ENCODE results near the gene DNAJC2. TPM values are rescaled to one million over a fixed set of nuclear protein-coding genes. Genes with fewer than 3 reads are reported as not detected.
"Not testable (repeated sequence)": the region's sequence is repeated elsewhere in the genome, so short reads cannot be mapped to it uniquely, and the experiment has no call there.

DNAJC2 gene
- total and polyA plus RNA-seq, 8 donors, result 12.9 to 56.2 (median 49.1) TPM

- DNase-seq (no peak), ATAC-seq (no peak)
- intact Hi-C loops (cut with DNase I), result no loop called here
- TF ChIP-seq, protein P1, sequence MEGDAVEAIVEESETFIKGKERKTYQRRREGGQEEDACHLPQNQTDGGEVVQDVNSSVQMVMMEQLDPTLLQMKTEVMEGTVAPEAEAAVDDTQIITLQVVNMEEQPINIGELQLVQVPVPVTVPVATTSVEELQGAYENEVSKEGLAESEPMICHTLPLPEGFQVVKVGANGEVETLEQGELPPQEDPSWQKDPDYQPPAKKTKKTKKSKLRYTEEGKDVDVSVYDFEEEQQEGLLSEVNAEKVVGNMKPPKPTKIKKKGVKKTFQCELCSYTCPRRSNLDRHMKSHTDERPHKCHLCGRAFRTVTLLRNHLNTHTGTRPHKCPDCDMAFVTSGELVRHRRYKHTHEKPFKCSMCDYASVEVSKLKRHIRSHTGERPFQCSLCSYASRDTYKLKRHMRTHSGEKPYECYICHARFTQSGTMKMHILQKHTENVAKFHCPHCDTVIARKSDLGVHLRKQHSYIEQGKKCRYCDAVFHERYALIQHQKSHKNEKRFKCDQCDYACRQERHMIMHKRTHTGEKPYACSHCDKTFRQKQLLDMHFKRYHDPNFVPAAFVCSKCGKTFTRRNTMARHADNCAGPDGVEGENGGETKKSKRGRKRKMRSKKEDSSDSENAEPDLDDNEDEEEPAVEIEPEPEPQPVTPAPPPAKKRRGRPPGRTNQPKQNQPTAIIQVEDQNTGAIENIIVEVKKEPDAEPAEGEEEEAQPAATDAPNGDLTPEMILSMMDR (IDR thresholded peaks at IDR 0.05), result no peak
- Histone ChIP-seq H3K36me3 (peaks cover 9 to 37% of the 10 kb centered on the region in 2 donors), H3K9me3 (no peaks in the 10 kb centered on the region), H3K4me3 (peak overlapping the region; percentile 85 to 86), H3K27me3 (no peaks in the 10 kb centered on the region), H3K4me1 (peaks cover 7 to 34% of the 10 kb centered on the region in 2 donors), H3K27ac (peak overlapping the region; percentile 83)
Measured at GRCh38 chr7:103297837-103298179, 46.8 kb downstream of the DNAJC2 start.

DNA sequence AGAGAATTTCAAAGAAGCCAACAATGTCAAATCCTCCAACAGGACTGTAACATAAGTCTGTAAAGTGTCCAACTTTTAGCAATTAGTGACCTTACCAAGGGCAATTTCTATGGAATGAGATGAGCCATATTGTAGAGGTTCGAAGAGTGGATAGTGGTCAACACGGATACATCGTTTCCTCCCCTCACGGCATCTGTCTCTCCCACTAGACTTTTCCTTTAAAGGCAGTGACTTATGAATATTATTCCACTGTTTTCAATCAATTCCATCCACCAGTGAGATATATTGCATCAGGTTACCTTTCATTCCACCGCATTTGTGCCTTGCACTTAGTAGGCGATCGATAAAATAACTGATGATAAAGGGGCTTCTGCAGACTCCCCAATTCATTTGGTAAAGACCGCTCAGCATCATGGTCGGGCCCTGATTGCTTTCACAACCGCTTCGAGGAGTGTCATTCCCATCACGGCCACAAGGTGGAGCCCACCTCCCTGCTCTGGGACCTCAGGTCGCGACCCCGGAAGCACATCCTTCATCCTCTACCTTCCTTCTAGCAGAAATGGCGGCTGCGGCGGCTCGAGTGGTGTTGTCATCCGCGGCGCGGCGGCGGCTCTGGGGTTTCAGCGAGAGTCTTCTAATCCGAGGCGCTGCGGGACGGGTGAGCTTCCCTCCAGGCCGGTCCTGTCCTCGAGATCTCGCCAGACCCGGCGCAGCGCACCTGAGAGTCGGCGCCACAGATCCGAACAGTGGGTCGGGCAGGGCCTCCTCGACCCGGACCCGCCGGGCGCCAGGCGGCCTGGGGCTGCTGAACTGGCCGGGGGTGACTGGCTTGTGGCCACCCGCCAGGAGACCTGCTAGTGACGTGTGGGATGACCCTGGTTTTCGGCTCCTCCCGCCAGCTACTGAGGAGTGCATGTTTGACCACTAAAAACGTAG, 47.4 kb downstream of the DNAJC2 start, which contains the start of gene PMPCB:
PMPCB (plus strand) TSS at position 535 of the 936 bp plus-strand sequence; CDS start at position 560, 25 bp downstream.
- peak within 1 kb of the TSS; percentile 85 to 86 for H3K4me3 ChIP-seq
- intact Hi-C loops (cut with DNase I), result no loop called here

DNA sequence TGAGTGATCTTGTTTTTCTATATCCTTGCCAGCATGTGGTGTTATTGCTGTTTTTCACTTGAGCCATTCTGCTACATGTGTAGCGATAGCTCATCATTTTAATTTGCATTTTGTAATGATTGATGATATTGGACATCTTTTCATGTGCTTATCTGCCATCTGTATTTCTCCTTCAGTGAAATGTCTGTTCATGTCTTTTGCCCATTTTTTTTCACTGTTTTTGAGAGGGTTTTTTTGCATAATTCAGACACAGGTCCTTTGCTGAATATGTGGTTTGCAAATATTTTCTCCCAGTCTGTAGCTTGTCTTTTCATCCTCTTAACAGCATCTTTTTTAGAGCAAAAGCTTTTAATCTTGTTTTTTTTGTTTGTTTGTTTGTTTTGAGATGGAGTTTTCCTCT, 51.0 kb downstream of the DNAJC2 start:
- ATAC-seq, result no peak
- DNase-seq, result no peak
- Histone ChIP-seq H3K36me3 (no peaks in the 10 kb centered on the region), H3K27me3 (peaks cover 0 to 5% of the 10 kb centered on the region in 2 donors), H3K4me1 (peaks cover 5 to 13% of the 10 kb centered on the region in 2 donors), H3K27ac (no peak overlapping the region), H3K9me3 (no peaks in the 10 kb centered on the region), H3K4me3 (no peak overlapping the region)
- TF ChIP-seq, protein P1 (IDR thresholded peaks at IDR 0.05), result no peak
- intact Hi-C loops (cut with DNase I), result no loop called here

More for the DNA sequence above, 47.4 kb downstream of the DNAJC2 start, which contains the start of gene PMPCB:
- Histone ChIP-seq H3K27ac (peak within 1 kb of the TSS; percentile 83), H3K36me3 (peaks cover 9 to 30% of the 10 kb centered on the region in 2 donors), H3K27me3 (no peaks in the 10 kb centered on the region), H3K4me1 (peaks cover 7 to 34% of the 10 kb centered on the region in 2 donors), H3K9me3 (no peaks in the 10 kb centered on the region)
- TF ChIP-seq, protein P1 (IDR thresholded peaks at IDR 0.05), result peak; percentile 91 to 97
- ATAC-seq (peak; percentile 100), DNase-seq (peak; percentile 89 to 97 (median 95))

DNA sequence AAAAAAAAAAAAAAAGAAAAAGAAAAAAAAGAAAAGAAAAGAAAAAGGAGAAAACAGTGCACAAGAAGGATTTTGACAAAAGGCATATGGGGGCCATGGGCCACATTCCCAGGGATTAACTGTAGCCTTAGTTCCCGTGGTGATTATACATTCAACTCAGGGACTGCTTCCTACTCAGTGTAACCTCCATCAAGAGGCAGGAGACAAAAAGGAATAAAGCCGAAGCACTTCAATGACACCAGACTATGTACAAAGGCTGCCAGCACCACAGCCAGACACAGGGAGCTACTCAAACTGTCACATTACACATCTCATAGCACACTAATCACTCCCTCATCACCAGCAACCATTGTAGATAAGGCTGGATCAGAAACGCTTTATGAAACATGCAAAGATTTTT, 52.4 kb downstream of the DNAJC2 start:
- no peak for ATAC-seq
- no peak overlapping the region for H3K4me3 ChIP-seq
- TF ChIP-seq, protein P1 (IDR thresholded peaks at IDR 0.05), result no peak

GRCh38 chr7:103282802-103283427, 61.7 kb downstream of the DNAJC2 start:
- H3K4me3 ChIP-seq; H3K36me3 ChIP-seq; DNase-seq; H3K9me3 ChIP-seq; ATAC-seq; H3K27ac ChIP-seq; intact Hi-C loops (cut with DNase I): not testable (repeated sequence)
- peaks cover 0 to 20% of the 10 kb centered on the region in 2 donors for H3K27me3 ChIP-seq
- H3K4me1 ChIP-seq, result peaks cover 0 to 17% of the 10 kb centered on the region in 2 donors

More for the DNA sequence above, 52.4 kb downstream of the DNAJC2 start:
- intact Hi-C loops (cut with DNase I), result no loop called here
- no peaks in the 10 kb centered on the region for H3K9me3 ChIP-seq
- no peaks in the 10 kb centered on the region for H3K36me3 ChIP-seq
- H3K27me3 ChIP-seq, result peaks cover 0 to 5% of the 10 kb centered on the region in 2 donors
- DNase-seq, result no peak
- H3K4me1 ChIP-seq, result peaks cover 0 to 4% of the 10 kb centered on the region in 2 donors
- H3K27ac ChIP-seq, result no peak overlapping the region

GRCh38 chr7:103280803-103281155, 63.8 kb downstream of the DNAJC2 start:
- peak overlapping the region; percentile 50 to 56 for H3K4me3 ChIP-seq
- H3K9me3 ChIP-seq; intact Hi-C loops (cut with DNase I); H3K36me3 ChIP-seq: not testable (repeated sequence)
- peak in 3 of 4 donors; percentile 4 to 52 (median 18) for DNase-seq
- H3K27me3 ChIP-seq, result peaks cover 0 to 20% of the 10 kb centered on the region in 2 donors
- H3K4me1 ChIP-seq, result peaks cover 0 to 17% of the 10 kb centered on the region in 2 donors
- ATAC-seq, result peak; percentile 27
- H3K27ac ChIP-seq, result peak overlapping the region in 1 of 2 donors; percentile 23

DNA sequence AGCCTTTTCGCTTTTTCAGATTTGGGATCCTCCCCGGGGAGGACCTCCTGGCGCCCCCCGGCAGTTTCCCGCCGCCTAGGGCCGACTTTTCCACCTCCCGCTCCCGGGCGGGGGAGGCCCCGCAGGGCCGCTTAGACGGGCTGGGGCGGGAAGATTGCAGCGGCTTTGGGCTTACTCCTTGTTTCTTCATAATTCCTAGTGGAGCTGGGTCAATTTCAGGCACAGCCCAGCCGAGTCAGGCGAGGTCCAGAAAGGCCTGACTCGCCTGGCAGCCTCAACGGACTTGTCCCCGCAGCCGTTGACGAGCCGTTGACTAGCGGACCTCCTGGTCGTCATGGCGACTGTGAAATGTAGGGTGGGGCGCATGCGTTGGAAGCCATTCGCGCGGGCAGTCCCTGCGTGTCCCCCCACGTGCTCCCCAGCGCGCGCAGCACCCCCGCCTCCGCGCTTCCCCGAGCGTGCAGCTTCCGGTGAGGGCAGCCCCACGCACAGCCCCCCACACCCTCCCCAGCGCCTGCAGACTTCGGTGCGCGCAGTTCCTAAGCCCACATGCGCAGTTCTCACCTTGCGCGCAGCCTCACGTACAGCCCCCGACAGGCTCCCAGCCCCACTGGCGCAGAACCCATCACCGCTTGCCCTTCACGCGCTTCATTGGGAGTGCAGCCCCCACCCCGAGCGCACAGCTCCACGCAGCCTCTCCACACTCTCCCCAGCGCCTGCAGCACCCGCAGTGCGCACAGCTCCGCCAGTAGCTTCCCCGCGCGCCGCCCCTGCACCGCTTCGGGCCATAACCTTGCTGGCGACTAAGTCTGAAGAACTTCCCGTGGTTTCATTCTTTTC, 64.4 kb downstream of the DNAJC2 start:
- H3K9me3 ChIP-seq; H3K36me3 ChIP-seq; intact Hi-C loops (cut with DNase I): not testable (repeated sequence)
- H3K27me3 ChIP-seq, result peaks cover 0 to 20% of the 10 kb centered on the region in 2 donors
- ATAC-seq (peak; percentile 94), DNase-seq (peak; percentile 36 to 87 (median 76))
- peak overlapping the region; percentile 50 to 56 for H3K4me3 ChIP-seq
- H3K27ac ChIP-seq, result peak overlapping the region in 1 of 2 donors; percentile 23
- H3K4me1 ChIP-seq, result peaks cover 0 to 17% of the 10 kb centered on the region in 2 donors

GRCh38 chr7:103279636-103279962, 65.0 kb downstream of the DNAJC2 start:
- peaks cover 0 to 17% of the 10 kb centered on the region in 2 donors for H3K4me1 ChIP-seq
- peak overlapping the region; percentile 50 to 56 for H3K4me3 ChIP-seq
- ATAC-seq (peak; percentile 79), DNase-seq (peak in 2 of 4 donors; percentile 3 to 8)
- H3K36me3 ChIP-seq; H3K9me3 ChIP-seq; intact Hi-C loops (cut with DNase I): not testable (repeated sequence)
- H3K27me3 ChIP-seq, result peaks cover 0 to 20% of the 10 kb centered on the region in 2 donors
- H3K27ac ChIP-seq, result peak overlapping the region in 1 of 2 donors; percentile 7

Data from left lung (tissue), 10 donors.